Neutrophil (primary cell): ENCODE measurements around the gene NDUFAF2.
A peak's percentile ranks its signal among the peaks of the same experiment; 100 is the strongest.

Experiments
- H3K27ac ChIP-seq: fragments of 200-600 bp; sonication (generic); 2 replicates; pipeline ENCODE4 v1.5.1; 2016; ENCODE audit warnings: mild to moderate bottlenecking, moderate library complexity
- H3K27me3 ChIP-seq: fragments of 200-600 bp; sonication (generic); 2 replicates; pipeline ENCODE4 v1.6.0; 2016; ENCODE audit warnings: mild to moderate bottlenecking
- H3K36me3 ChIP-seq: fragments of 200-600 bp; sonication (generic); 2 replicates; pipeline ENCODE4 v1.5.1; 2017
- H3K4me1 ChIP-seq, 2 experiments: fragments of 200-600 bp in 1 of 2; sonication (generic) in 1 of 2; 1 replicate in 1 of 2; 2 replicates in 1 of 2; pipeline versions ENCODE4 v1.5.1 to v1.6.1; 2013 to 2016; ENCODE audit warnings: low read depth in 1 of 2, low read length in 1 of 2, mild to moderate bottlenecking in 1 of 2, moderate library complexity in 1 of 2; ENCODE audit not compliant: control insufficient read depth in 1 of 2, insufficient read depth in 1 of 2
- H3K4me3 ChIP-seq, 2 experiments: fragments of 200-600 bp in 1 of 2; sonication (generic) in 1 of 2; 1 replicate in 1 of 2; 2 replicates in 1 of 2; pipeline ENCODE4 v1.5.1; 2013 to 2016; ENCODE audit warnings: low read depth in 1 of 2, low read length in 1 of 2, mild to moderate bottlenecking in 1 of 2, moderate library complexity in 1 of 2
- H3K9me3 ChIP-seq: fragments of 200-600 bp; sonication (generic); 2 replicates; pipeline ENCODE4 v1.5.1; 2016
- CTCF ChIP-seq: fragments of 200-600 bp; sonication (generic); IDR thresholded peaks from 2 replicates; pipeline ENCODE4 v1.5.1; 2016; ENCODE audit warnings: antibody characterized with exemption

Gene NDUFAF2

GRCh38 chr5:61050292-61050691, 105.3 kb downstream of the NDUFAF2 start:
- no peaks in the 10 kb centered on the region for H3K36me3 ChIP-seq
- no peak for TF ChIP-seq CTCF

GRCh38 chr5:61051267-61051666, 106.3 kb downstream of the NDUFAF2 start:
- no peak overlapping the region for H3K27ac ChIP-seq

More at GRCh38 chr5:61050292-61050691, 105.3 kb downstream of the NDUFAF2 start:
- Histone ChIP-seq H3K9me3 (no peaks in the 10 kb centered on the region), H3K27me3 (no peaks in the 10 kb centered on the region), H3K4me3 (no peak overlapping the region), H3K4me1 (no peaks in the 10 kb centered on the region), H3K27ac (no peak overlapping the region)

GRCh38 chr5:61052882-61053281, 107.9 kb downstream of the NDUFAF2 start:
- no peak overlapping the region for H3K27ac ChIP-seq

More at GRCh38 chr5:61051267-61051666, 106.3 kb downstream of the NDUFAF2 start:
- Histone ChIP-seq H3K27me3 (no peaks in the 10 kb centered on the region), H3K36me3 (no peaks in the 10 kb centered on the region), H3K4me3 (no peak overlapping the region), H3K4me1 (no peaks in the 10 kb centered on the region), H3K9me3 (no peaks in the 10 kb centered on the region)
- TF ChIP-seq CTCF = no peak

GRCh38 chr5:61053937-61054336, 108.9 kb downstream of the NDUFAF2 start:
- Histone ChIP-seq H3K27me3 (no peaks in the 10 kb centered on the region), H3K27ac (no peak overlapping the region), H3K4me3 (no peak overlapping the region), H3K4me1 (no peaks in the 10 kb centered on the region), H3K9me3 (no peaks in the 10 kb centered on the region), H3K36me3 (no peaks in the 10 kb centered on the region)
- TF ChIP-seq CTCF = no peak

More at GRCh38 chr5:61052882-61053281, 107.9 kb downstream of the NDUFAF2 start:
- Histone ChIP-seq H3K36me3 (no peaks in the 10 kb centered on the region), H3K4me1 (no peaks in the 10 kb centered on the region), H3K27me3 (no peaks in the 10 kb centered on the region), H3K4me3 (no peak overlapping the region), H3K9me3 (no peaks in the 10 kb centered on the region)
- no peak for TF ChIP-seq CTCF

GRCh38 chr5:61055434-61056006, 110.5 kb downstream of the NDUFAF2 start:
- H3K4me1 ChIP-seq = no peaks in the 10 kb centered on the region
- H3K27me3 ChIP-seq = no peaks in the 10 kb centered on the region
- peak; percentile 55 for TF ChIP-seq CTCF
- no peaks in the 10 kb centered on the region for H3K9me3 ChIP-seq
- no peaks in the 10 kb centered on the region for H3K36me3 ChIP-seq
- no peak overlapping the region for H3K4me3 ChIP-seq
- H3K27ac ChIP-seq = no peak overlapping the region
